Breast epithelium (tissue), 3 donors: Measurements from ENCODE around the gene PLEKHD1.

Source experiments
- POLR2A ChIP-seq: fragments of 450-650 bp; IDR thresholded peaks from one replicate; pipeline ENCODE4 v1.6.1; 2016; ENCODE audit warnings: antibody characterized with exemption, mild to moderate bottlenecking, moderate library complexity
- TF ChIP-seq, protein P1 (sequence below), 3 donors: fragments of 450-650 bp; IDR thresholded peaks; one replicate each; pipeline ENCODE4 v1.5.1; 2016 to 2017; ENCODE audit warnings: antibody characterized with exemption in 3 of 3, mild to moderate bottlenecking in 3 of 3, moderate library complexity in 3 of 3

DNA sequence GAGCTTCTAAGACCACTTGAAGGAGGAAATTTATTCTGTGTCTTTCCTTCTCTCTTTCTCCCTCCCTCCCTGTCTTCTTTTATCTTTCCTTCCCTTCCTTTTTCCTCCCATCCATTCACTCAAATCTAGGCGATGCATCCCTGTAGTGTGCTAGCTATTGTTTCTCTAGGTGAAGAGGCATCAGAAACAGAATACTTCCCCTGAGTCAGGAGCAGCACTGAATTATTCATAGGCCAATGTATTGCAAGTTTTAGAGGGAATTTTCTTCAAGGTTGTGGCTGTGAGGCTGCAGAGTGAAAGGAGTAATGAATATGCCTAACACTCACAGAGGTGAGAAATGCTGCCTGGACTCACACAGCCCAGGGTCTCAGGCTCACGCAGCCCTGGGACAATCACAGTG lies 67.0 kb downstream of the PLEKHD1 start:
- TF ChIP-seq, protein P1, sequence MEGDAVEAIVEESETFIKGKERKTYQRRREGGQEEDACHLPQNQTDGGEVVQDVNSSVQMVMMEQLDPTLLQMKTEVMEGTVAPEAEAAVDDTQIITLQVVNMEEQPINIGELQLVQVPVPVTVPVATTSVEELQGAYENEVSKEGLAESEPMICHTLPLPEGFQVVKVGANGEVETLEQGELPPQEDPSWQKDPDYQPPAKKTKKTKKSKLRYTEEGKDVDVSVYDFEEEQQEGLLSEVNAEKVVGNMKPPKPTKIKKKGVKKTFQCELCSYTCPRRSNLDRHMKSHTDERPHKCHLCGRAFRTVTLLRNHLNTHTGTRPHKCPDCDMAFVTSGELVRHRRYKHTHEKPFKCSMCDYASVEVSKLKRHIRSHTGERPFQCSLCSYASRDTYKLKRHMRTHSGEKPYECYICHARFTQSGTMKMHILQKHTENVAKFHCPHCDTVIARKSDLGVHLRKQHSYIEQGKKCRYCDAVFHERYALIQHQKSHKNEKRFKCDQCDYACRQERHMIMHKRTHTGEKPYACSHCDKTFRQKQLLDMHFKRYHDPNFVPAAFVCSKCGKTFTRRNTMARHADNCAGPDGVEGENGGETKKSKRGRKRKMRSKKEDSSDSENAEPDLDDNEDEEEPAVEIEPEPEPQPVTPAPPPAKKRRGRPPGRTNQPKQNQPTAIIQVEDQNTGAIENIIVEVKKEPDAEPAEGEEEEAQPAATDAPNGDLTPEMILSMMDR (IDR thresholded peaks at IDR 0.05) = no peak
- no peak for TF ChIP-seq POLR2A
